GM12874 (cell line): ENCODE measurements around the gene RNASE13.

Experiments used
- CTCF ChIP-seq: IDR thresholded peaks from 2 replicates; pipeline ENCODE4 v1.5.1; 2011; ENCODE audit warnings: low read depth, mild to moderate bottlenecking, control low read depth, low read length, moderate library complexity; ENCODE audit not compliant: insufficient read depth

RNASE13 gene

GRCh38 chr14:21023174-21023573, 11.4 kb downstream of the RNASE13 start:
- no peak for TF ChIP-seq CTCF

GRCh38 chr14:21022686-21023085, 11.9 kb downstream of the RNASE13 start:
- no peak for TF ChIP-seq CTCF

- TF ChIP-seq CTCF = no peak
These were observed 13.5 kb downstream of the RNASE13 start for GRCh38 chr14:21020977-21021545.

- no peak for TF ChIP-seq CTCF
These were observed 15.2 kb downstream of the RNASE13 start for GRCh38 chr14:21019366-21019765.

GRCh38 chr14:21018781-21019180, 15.8 kb downstream of the RNASE13 start:
- TF ChIP-seq CTCF = no peak

GRCh38 chr14:21018286-21018685, 16.3 kb downstream of the RNASE13 start:
- TF ChIP-seq CTCF = no peak

- TF ChIP-seq CTCF = no peak
These were observed 16.9 kb downstream of the RNASE13 start for GRCh38 chr14:21017528-21018245.
